Measurements from ENCODE around the gene TRAPPC11. TPM values are rescaled to one million over a fixed set of nuclear protein-coding genes. Genes with fewer than 3 reads are reported as not detected.

Gene TRAPPC11
- total RNA-seq, 1 donor from 2014 or later, result 40.3 TPM

GRCh38 chr4:183612329-183613250 is 46.5 kb upstream of the TRAPPC11 start:
- Histone ChIP-seq H3K4me1 (peaks cover 8% of the 10 kb centered on the region), H3K27me3 (no peaks in the 10 kb centered on the region), H3K27ac (no peak overlapping the region), H3K36me3 (no peaks in the 10 kb centered on the region), H3K9me3 (no peaks in the 10 kb centered on the region), H3K4me3 (no peak overlapping the region)
- TF ChIP-seq CTCF (IDR thresholded peaks at IDR 0.05) (no peak), POLR2AphosphoS5 (IDR thresholded peaks at IDR 0.05; ENCODE audit: insufficient read depth in 1 of 2, low read depth in 1 of 2) (no peak), POLR2A (IDR thresholded peaks at IDR 0.05) (no peak)
- no peak for DNase-seq (ENCODE audit: extremely low spot score in 2 of 2)
- intact Hi-C loops (cut with DNase I), result no loop called here

GRCh38 chr4:183617075-183617474 is 42.0 kb upstream of the TRAPPC11 start:
- DNase-seq (ENCODE audit: extremely low spot score in 2 of 2), result no peak
- H3K4me1 ChIP-seq, result no peaks in the 10 kb centered on the region
- H3K9me3 ChIP-seq, result no peaks in the 10 kb centered on the region
- H3K36me3 ChIP-seq, result no peaks in the 10 kb centered on the region
- H3K4me3 ChIP-seq, result no peak overlapping the region
- intact Hi-C loops (cut with DNase I), result no loop called here
- no peak overlapping the region for H3K27ac ChIP-seq
- H3K27me3 ChIP-seq, result no peaks in the 10 kb centered on the region
- no peak for TF ChIP-seq POLR2A (IDR thresholded peaks at IDR 0.05)
- TF ChIP-seq POLR2AphosphoS5 (IDR thresholded peaks at IDR 0.05; ENCODE audit: insufficient read depth in 1 of 2, low read depth in 1 of 2), result no peak
- TF ChIP-seq CTCF (IDR thresholded peaks at IDR 0.05), result no peak

DNA sequence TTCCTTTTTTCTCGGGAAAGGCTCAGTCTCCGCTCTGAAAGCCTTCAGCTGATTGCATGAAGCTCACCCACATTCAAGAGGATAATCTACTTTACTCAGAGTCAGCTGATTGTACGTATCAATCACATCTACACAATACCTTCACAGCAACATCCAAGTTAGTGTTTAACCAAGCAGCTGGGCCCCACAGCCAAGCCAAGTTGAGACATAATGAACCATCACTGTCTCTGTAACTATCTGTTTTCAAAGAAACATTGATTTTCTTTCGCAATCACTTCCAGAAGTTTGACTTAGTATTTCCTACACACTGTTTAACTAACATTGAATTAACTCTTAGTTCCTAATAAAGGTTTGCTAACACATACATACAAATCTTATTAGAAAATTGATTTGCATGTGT is 40.4 kb upstream of the TRAPPC11 start:
- H3K9me3 ChIP-seq, result no peaks in the 10 kb centered on the region
- H3K27ac ChIP-seq, result peak overlapping the region; percentile 2
- no peaks in the 10 kb centered on the region for H3K36me3 ChIP-seq
- intact Hi-C loops (cut with DNase I), result no loop called here
- H3K4me3 ChIP-seq, result no peak overlapping the region
- H3K4me1 ChIP-seq, result no peaks in the 10 kb centered on the region
- DNase-seq (ENCODE audit: extremely low spot score in 2 of 2), result no peak
- no peaks in the 10 kb centered on the region for H3K27me3 ChIP-seq
- no peak for TF ChIP-seq POLR2A (IDR thresholded peaks at IDR 0.05)
- no peak for TF ChIP-seq CTCF (IDR thresholded peaks at IDR 0.05)
- no peak for TF ChIP-seq POLR2AphosphoS5 (IDR thresholded peaks at IDR 0.05; ENCODE audit: insufficient read depth in 1 of 2, low read depth in 1 of 2)

DNA sequence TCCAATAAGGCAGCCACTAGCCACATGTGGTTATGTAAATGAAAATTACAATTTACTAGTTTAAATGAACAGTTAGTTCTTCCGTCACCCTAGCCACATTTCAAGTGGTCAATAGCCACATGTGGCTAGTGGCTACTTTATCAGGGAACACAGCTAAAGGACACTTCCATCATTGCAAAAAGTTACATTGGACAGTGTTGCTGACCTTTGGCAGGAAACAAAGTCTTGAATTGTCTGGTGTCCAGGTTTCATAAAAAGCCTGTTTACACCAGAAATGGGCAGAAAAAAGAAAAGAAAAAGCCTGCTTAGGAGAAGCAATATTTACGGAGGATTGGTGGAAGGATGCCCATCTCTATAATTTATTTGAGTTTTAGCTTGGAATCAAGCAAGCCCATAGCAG is 38.7 kb upstream of the TRAPPC11 start:
- Histone ChIP-seq H3K4me3 (no peak overlapping the region), H3K27me3 (no peaks in the 10 kb centered on the region), H3K27ac (no peak overlapping the region), H3K4me1 (no peaks in the 10 kb centered on the region), H3K9me3 (no peaks in the 10 kb centered on the region), H3K36me3 (no peaks in the 10 kb centered on the region)
- intact Hi-C loops (cut with DNase I), result no loop called here
- TF ChIP-seq CTCF (IDR thresholded peaks at IDR 0.05), result no peak
- TF ChIP-seq POLR2A (IDR thresholded peaks at IDR 0.05), result no peak
- no peak for TF ChIP-seq POLR2AphosphoS5 (IDR thresholded peaks at IDR 0.05; ENCODE audit: insufficient read depth in 1 of 2, low read depth in 1 of 2)
- DNase-seq (ENCODE audit: extremely low spot score in 2 of 2), result no peak

DNA sequence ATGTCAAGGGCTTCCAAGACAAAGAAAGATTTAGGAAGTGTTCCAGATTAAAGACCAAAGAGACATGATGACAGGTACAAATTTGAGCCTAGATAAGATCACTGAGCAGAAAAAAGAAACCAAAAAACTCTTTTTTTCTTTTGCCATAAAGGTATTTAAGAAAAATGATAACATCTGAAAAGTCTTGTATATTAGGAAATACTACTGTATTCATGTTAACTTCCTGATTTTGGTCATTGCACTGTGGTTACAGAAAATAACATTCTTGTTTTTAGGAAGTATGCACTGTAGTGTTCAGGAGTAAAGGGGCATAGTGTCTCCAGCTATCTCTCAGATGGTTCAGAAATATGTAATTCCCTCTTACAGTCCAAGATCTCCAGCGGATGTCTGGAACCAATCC is 37.2 kb upstream of the TRAPPC11 start:
- intact Hi-C loops (cut with DNase I), result no loop called here

More for the DNA sequence above, 37.2 kb upstream of the TRAPPC11 start:
- TF ChIP-seq CTCF (IDR thresholded peaks at IDR 0.05) (no peak), POLR2AphosphoS5 (IDR thresholded peaks at IDR 0.05; ENCODE audit: insufficient read depth in 1 of 2, low read depth in 1 of 2) (no peak)
- H3K4me1 ChIP-seq, result no peaks in the 10 kb centered on the region
- no peak for DNase-seq (ENCODE audit: extremely low spot score in 2 of 2)
- H3K36me3 ChIP-seq, result no peaks in the 10 kb centered on the region
- H3K27ac ChIP-seq, result no peak overlapping the region
- no peaks in the 10 kb centered on the region for H3K9me3 ChIP-seq
- H3K27me3 ChIP-seq, result no peaks in the 10 kb centered on the region
- H3K4me3 ChIP-seq, result no peak overlapping the region
